Fibroblast of villous mesenchyme (primary cell): Measurements from ENCODE around the gene BCR. TPM values are rescaled to one million over a fixed set of nuclear protein-coding genes. Genes with fewer than 3 reads are reported as not detected.

Experiments
- DNase-seq: peaks from one replicate; pipeline ENCODE4 v3.0.0-alpha.2; 2010; ENCODE audit warnings: low read depth
- H3K4me3 ChIP-seq: 2 replicates; pipeline ENCODE4 v1.5.1; 2011; ENCODE audit warnings: low read depth, mild to moderate bottlenecking, low read length
- CTCF ChIP-seq: IDR thresholded peaks from 2 replicates; pipeline ENCODE4 v1.5.1; 2012; ENCODE audit warnings: low read depth, mild to moderate bottlenecking, low read length; ENCODE audit not compliant: insufficient read depth
- total RNA-seq: library from RNA; depleted of rRNA; stranded (reverse); fragments of >200 nt; gene quantifications from 2 replicates; pipeline ENCODE4 v1.2.3, GENCODE V29; 2012

Gene BCR
- total RNA-seq, 1 donor: 36.7 TPM

GRCh38 chr22:23205339-23206049 is 25.2 kb downstream of the BCR start:
- no peak overlapping the region for H3K4me3 ChIP-seq
- no peak for DNase-seq
- TF ChIP-seq CTCF: no peak

GRCh38 chr22:23206915-23207314 is 26.6 kb downstream of the BCR start:
- no peak for TF ChIP-seq CTCF
- DNase-seq: no peak

GRCh38 chr22:23207729-23208393 is 27.6 kb downstream of the BCR start:
- no peak for TF ChIP-seq CTCF
- no peak for DNase-seq
- no peak overlapping the region for H3K4me3 ChIP-seq

More at GRCh38 chr22:23206915-23207314, 26.6 kb downstream of the BCR start:
- H3K4me3 ChIP-seq: no peak overlapping the region

GRCh38 chr22:23210428-23211170 is 30.3 kb downstream of the BCR start:
- H3K4me3 ChIP-seq: no peak overlapping the region
- DNase-seq: no peak
- no peak for TF ChIP-seq CTCF

GRCh38 chr22:23211622-23212021 is 31.3 kb downstream of the BCR start:
- DNase-seq: no peak
- no peak overlapping the region for H3K4me3 ChIP-seq
- no peak for TF ChIP-seq CTCF

GRCh38 chr22:23212061-23213021 is 32.0 kb downstream of the BCR start:
- no peak for TF ChIP-seq CTCF
- no peak for DNase-seq
- H3K4me3 ChIP-seq: no peak overlapping the region
